Measurements from ENCODE around the gene DHX35. TPM values are rescaled to one million over a fixed set of nuclear protein-coding genes. Genes with fewer than 3 reads are reported as not detected.

DHX35 gene
- total and polyA plus RNA-seq, 2 of the 4 experiments (the other 2 are of a cell fraction), result 9.1 to 13.5 TPM

DNA sequence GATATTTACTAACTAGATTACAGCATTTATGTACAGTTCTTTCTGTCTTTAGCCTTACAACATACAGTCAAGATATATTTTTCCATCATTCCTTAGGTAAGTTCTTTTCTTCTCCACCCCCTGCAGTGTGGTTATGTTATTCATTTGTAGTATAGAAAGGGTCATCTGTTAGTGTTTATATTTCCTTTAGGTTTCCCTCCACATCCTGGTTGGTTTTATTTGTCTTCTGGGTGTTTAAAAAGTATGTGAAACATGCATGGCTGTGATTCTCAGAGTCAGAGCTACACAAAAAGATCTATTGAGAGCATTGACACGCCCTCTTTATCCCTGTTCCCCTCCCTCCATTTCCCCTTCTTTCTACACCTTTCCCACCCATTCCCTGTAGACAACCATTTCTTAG, 20.1 kb downstream of the DHX35 start:
- H4K91ac ChIP-seq (ENCODE audit: insufficient read depth, low read depth, low read length), result no peak overlapping the region
- H2BK120ac ChIP-seq (ENCODE audit: low read depth, low read length), result no peak overlapping the region
- DNase-seq (peak; percentile 33), ATAC-seq (ENCODE audit: low read depth) (peak; percentile 70)
- no peak overlapping the region for H3K56ac ChIP-seq (ENCODE audit: extremely low read depth, insufficient read depth, low read length)
- H3K9ac ChIP-seq (ENCODE audit: low read depth, low read length), result no peak overlapping the region
- H2AK9ac ChIP-seq (replicated peaks; ENCODE audit: low read depth, low read length, poor library complexity), result no peak overlapping the region
- no peak overlapping the region for H4K8ac ChIP-seq (ENCODE audit: low read depth in 2 of 2, low read length in 2 of 2)
- peak overlapping the region; percentile 50; the same call in 1 of the 2 replicates for H3K4me2 ChIP-seq (ENCODE audit: low read depth, low read length)
- H3K36me3 ChIP-seq (ENCODE audit: control insufficient read depth, insufficient read depth, low read length), result 0 out of 2 replicates have a peak, but pooled peaks cover 1% of the 10 kb centered on the region
- no TSS peak for BruUV-seq (replicated peaks)
- no peak overlapping the region for H4K5ac ChIP-seq (ENCODE audit: low read depth, low read length)
- CTCF ChIA-PET, result no interaction called here
- no peak overlapping the region for H3K23ac ChIP-seq (ENCODE audit: low read depth, low read length)
- TF ChIP-seq MAFK (IDR thresholded peaks at IDR 0.05; ENCODE audit: low read depth, low read length), result no peak
- TF ChIP-seq CHD1 (IDR thresholded peaks at IDR 0.05; ENCODE audit: low read depth, low read length), result no peak
- TF ChIP-seq RCOR1 (IDR thresholded peaks at IDR 0.05; ENCODE audit: insufficient replicate concordance, low read length), result no peak
- no peak for TF ChIP-seq BHLHE40 (IDR thresholded peaks at IDR 0.05; ENCODE audit: low read depth, low read length)
- TF ChIP-seq, protein P1, sequence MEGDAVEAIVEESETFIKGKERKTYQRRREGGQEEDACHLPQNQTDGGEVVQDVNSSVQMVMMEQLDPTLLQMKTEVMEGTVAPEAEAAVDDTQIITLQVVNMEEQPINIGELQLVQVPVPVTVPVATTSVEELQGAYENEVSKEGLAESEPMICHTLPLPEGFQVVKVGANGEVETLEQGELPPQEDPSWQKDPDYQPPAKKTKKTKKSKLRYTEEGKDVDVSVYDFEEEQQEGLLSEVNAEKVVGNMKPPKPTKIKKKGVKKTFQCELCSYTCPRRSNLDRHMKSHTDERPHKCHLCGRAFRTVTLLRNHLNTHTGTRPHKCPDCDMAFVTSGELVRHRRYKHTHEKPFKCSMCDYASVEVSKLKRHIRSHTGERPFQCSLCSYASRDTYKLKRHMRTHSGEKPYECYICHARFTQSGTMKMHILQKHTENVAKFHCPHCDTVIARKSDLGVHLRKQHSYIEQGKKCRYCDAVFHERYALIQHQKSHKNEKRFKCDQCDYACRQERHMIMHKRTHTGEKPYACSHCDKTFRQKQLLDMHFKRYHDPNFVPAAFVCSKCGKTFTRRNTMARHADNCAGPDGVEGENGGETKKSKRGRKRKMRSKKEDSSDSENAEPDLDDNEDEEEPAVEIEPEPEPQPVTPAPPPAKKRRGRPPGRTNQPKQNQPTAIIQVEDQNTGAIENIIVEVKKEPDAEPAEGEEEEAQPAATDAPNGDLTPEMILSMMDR (conservative IDR thresholded peaks at IDR 0.05; ENCODE audit: low read depth, low read length), result no peak
- H3K27me3 ChIP-seq (ENCODE audit: control insufficient read depth, insufficient read depth, low read length), result no peaks in the 10 kb centered on the region
- peak overlapping the region; percentile 70; the same call in 1 of the 2 replicates for H2AK5ac ChIP-seq (ENCODE audit: low read depth, low read length)
- peaks cover 9% of the 10 kb centered on the region for H3K9me1 ChIP-seq (ENCODE audit: insufficient read depth, low read length)
- H3K4ac ChIP-seq (ENCODE audit: low read depth, low read length), result peak overlapping the region; percentile 22; the same call in 1 of the 2 replicates
- no peak overlapping the region for H3K14ac ChIP-seq (replicated peaks; ENCODE audit: low read depth, low read length)
- WGBS, 2 experiments (ENCODE audit: extremely low coverage in 2 of 2, insufficient read length in 1 of 2), result no CpG with 5 or more reads among the region's 1 CpG
- no peak overlapping the region for H3K18ac ChIP-seq (ENCODE audit: low read depth, low read length)
- no peak overlapping the region for H3K27ac ChIP-seq (ENCODE audit: insufficient read depth, low read length)
- dilution Hi-C loops (cut with HindIII; ENCODE audit: low sequenced_read_pairs, unreplicated experiment) (no loop called here), in situ Hi-C loops (cut with MboI; ENCODE audit: low sequenced_read_pairs) (no loop called here), intact Hi-C loops (cut with micrococcal nuclease) (loop anchor here (10.0 kb wide), 1 partner anchor 53 kb away; no protein-coding TSS in a partner anchor)
- no peak overlapping the region for H2BK15ac ChIP-seq (ENCODE audit: low read depth, low read length)
- H3K4me1 ChIP-seq (ENCODE audit: control insufficient read depth, insufficient read depth, low read length), result peaks cover 9% of the 10 kb centered on the region; the same call in 1 of the 2 replicates
- POLR2A ChIA-PET (ENCODE audit: unreplicated experiment), result no interaction called here
- peak overlapping the region; percentile 55 for H2BK5ac ChIP-seq (ENCODE audit: low read depth, low read length, poor library complexity, severe bottlenecking)
- no peak overlapping the region for H3K4me3 ChIP-seq (ENCODE audit: insufficient read depth, low read depth, low read length)
- H2BK20ac ChIP-seq (ENCODE audit: low read depth, low read length), result no peak overlapping the region; the same call in 1 of the 2 replicates
- H2AFZ ChIP-seq (replicated peaks; ENCODE audit: low read length, poor library complexity), result no peak overlapping the region
- H3K9me3 ChIP-seq (ENCODE audit: control insufficient read depth, insufficient read depth, low read length), result no peaks in the 10 kb centered on the region
- peaks cover 27 to 53% of the 10 kb centered on the region in 2 experiments for H3K79me1 ChIP-seq (ENCODE audit: low read depth in 1 of 2, low read length in 2 of 2)
- H4K20me1 ChIP-seq (ENCODE audit: insufficient read depth, low read length), result peaks cover 7% of the 10 kb centered on the region; the same call in 1 of the 2 replicates

Data from IMR-90 (cell line).